T follicular helper cell (primary cell): ENCODE data around the gene ATXN7L1.

Experiments used
- DNase-seq: peaks from one replicate; pipeline ENCODE4 v3.0.0-alpha.2; 2020; ENCODE audit warnings: low read depth

Gene ATXN7L1

DNA sequence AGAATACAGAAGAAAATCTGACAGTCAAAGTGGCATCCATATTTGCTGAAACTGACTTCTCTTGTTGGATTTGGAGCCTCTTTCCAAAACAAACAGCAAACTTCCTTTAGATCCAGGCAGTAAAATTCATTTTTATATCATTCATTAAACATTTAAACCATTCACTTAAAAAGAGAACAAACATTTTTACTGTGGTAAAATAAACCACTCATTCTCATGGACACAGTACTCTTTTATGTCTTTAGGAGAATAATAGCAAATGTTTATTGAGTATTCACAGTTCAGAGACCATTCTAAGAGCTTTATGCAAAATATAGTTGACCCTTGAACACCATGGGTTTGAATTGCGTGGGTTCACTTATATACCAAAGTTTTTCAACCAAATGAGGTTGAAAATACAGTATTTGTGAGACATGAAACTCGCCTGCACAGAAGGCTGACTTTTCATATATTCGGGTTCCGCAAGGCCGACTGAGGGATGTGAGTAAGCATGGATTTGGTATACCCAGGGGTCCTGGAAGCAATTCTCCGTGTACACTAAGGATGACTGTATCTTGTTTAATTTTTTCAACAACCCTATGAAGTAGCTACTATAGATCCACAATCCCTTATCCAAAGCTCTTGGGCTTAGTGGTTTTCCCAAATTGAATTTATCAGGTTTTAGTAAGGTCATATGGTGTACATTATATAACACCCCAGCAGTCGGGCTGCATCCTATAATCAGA, 49.1 kb downstream of the ATXN7L1 start:
- no peak for DNase-seq

DNA sequence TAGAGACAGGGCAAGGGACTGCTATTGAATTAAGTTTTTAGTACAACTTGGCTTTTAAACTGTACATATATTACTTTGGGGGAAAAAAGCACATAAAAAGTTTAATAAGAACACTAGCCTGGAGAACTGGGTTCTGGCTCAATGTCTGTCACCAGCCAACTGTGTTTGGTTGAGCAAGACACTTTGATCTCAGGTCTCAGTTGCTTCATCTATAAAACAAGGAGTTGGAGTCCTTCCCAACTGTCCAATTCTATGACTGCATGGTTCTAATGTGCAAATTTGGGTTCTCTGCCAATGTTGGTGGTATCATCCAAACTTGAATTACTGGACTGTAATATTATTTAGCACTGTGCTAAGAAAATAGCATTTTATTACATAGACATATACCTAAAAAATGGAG, 50.3 kb downstream of the ATXN7L1 start:
- DNase-seq: no peak

DNA sequence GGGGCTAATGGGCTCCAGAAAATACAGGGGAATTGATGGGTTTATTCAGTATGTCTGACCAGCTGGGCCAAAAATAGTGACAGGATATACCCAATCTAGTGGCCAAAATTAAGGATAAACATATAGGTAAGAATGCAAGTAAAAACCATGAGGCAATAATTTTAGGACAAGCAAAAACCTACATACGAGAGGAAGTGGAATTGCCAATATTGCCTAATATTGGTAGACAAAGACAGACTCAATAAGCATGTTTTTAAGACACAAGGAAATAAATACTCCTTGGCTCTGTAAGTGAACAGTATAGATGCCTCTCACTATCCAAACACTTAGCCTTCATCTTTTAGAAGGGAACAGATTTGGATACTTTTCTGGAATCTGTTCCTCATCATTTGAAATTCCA, 51.0 kb downstream of the ATXN7L1 start:
- no peak for DNase-seq

- DNase-seq: no peak
Measured at GRCh38 chr7:105822806-105823205, 53.6 kb downstream of the ATXN7L1 start.

DNA sequence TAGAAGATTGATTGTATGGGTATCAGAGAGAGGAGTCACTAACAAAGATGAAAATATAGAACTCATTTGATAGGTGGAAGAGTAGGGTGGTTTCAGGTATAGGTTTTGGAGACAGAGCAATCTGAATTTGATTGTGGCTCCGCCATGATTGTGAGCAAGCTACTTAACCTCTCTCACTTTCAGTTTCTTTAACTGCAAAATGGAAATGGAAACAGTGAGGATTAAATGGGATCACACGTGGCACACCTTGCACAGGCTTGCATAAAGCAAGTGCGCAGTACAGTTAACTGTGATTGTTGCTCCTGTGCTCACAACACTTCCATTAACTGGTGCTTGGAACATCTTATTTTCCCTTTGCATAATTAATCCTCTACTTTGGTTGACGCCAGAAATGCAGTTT, 54.9 kb downstream of the ATXN7L1 start:
- DNase-seq: no peak

DNA sequence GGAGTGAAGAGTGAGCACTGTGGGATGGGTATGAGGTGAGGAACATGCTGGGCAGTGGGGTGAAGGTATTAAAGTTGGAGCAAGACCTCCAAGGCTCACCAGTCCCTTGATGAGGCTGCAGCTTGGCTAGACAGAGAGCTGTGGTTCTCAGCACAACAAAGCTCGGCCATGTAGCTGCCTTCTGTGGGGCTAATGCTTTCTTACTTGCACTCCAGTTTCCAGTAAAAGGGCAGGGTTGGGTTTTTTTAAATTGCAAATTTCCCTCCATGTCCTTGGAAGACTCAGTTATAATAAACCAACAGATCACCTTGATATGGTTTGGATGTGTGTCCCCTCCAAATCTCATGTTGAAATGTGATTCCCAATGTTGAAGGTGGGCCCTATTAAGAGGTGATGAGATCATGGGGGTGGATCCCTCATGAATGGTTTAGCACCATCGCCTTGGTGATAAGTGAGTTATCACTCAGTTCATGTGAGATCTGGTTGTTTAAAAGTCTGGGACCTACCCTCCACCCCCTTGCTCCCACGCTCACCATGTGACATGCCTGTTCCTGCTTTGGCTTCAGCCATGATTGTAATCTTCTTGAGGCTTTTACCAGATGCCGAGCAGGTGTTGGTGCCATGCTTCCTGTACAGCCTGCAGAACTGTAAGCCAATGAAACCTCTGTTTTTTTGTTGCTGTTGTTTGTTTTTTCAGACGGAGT, 55.9 kb downstream of the ATXN7L1 start:
- no peak for DNase-seq

- no peak for DNase-seq
Measured at GRCh38 chr7:105819559-105819958, 56.8 kb downstream of the ATXN7L1 start.

- no peak for DNase-seq
Measured at GRCh38 chr7:105816954-105817615, 59.3 kb downstream of the ATXN7L1 start.

DNA sequence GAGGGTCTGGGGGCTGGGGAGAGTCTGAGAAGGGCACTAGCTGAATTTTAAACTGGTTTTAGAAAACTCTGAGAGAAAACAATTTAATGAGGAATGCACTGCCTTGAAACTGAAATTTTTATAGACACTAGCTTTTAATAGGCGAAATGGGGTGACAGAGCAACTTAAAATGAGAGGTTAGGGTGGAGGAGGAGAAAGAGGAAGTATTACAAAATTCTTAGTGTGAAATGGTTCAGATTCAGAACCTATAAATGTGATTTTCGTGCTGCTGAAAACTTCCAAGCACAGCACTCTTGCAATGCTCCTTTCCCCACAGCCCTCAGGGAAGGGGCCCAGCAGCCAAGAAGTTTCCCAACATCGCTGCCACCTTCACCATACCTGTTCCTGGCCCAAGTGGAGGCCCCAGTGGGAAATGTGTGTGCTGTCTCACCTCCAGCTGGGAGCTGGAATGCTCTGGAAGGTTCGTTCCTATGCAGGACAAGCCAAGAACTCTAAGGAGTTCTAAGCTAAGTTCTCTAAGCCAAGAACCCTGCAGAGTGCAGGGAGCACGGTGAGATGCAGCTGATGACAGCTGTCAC, 60.0 kb downstream of the ATXN7L1 start:
- DNase-seq: no peak

DNA sequence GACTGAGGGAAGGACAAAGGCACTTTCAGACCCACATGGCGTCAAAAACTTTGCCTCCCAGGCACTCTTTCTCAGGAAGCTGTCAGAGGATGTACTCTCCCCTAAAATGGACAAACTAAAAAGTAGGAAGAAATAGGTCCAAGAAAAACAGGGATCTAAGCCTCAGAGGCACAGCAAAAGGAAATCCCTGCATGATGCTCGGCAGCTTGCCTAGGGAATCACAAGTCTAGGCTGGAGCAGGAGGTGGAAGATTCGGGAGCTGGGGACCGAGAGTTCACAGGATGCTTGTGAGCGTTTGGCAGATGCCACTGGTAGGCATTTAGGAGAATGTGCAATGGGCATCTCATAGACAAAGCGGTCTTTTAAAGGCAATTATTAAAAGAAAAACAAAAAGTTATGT, 60.8 kb downstream of the ATXN7L1 start:
- DNase-seq: no peak

GRCh38 chr7:105814481-105814880, 61.9 kb downstream of the ATXN7L1 start:
- DNase-seq: no peak

- no peak for DNase-seq
Measured at GRCh38 chr7:105811189-105811847, 65.1 kb downstream of the ATXN7L1 start.

GRCh38 chr7:105810556-105810955, 65.8 kb downstream of the ATXN7L1 start:
- DNase-seq: no peak

DNA sequence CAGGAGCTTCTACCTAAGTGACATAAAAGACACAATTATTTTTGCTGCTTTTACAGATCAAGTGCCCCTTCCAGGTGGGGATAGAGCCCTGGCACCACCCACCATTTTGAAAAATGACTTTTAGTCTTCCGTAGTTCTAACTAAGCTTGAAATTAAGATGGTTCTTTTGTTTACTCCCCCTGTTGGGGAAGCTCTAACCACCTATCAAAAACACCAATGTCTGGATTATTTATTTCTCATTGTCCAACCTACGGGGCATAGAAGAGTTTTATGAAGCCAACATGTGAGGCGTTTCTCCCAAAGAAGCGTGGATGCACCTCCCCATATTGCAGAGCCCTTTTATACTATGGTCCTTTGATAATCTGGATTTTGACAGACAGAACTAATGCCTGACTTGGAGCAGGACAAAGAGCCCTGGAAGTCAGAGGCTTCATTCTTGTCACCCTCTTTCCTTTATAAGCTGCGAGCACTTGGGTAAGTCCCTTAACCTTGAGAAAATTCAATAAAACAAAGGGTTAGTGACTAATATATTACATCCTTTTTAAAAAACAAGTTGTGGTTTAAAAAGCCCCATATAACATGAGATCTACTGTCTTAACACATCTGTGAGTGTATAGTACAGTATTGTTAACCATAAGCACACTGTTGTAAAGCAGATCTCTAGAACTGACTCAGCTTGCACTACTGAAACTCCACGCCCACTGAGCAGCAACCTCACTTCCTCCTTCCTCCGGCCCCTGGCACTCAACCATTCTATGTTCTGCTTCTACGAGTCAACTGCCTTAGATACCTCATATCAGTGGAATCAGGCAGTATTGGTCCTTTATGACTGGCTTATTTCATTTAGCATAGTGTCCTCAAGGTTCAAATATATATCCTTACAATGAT, 67.5 kb downstream of the ATXN7L1 start:
- peak; percentile 40 for DNase-seq

DNA sequence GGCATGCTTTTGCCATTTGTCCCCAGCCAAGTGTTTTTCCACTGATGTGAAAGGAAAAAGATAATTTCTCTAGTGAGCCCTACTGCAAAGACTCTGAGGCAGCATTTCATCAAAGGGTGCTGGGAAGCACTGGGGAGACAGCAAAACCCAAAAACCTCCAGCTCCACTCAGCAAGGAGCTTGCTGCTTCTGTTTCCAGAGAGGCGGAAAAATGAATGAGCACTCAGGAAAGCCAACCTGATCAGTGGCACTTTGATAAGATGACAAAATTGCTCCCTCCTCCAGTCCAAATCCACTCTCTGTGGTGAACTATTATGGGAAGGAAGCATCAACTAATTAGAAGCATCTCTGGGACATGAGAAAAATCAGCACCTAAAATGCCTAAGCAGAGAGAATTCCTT, 68.2 kb downstream of the ATXN7L1 start:
- DNase-seq: no peak

DNA sequence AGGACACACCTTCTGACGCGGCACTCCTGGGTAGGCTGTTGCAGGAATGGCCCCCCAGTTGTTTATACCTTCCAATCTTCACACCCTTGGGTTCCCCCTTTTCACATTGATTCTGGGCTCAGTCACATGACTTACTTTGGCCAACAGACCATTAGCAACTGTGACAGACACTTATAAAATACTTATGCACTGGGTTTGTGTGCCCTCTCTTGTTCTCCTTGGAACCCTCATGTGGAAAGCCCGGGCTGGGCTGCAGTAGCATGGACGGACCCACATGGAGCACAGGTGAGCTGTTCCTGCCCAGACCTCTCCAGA, 69.0 kb downstream of the ATXN7L1 start:
- no peak for DNase-seq

GRCh38 chr7:105806592-105807447, 69.6 kb downstream of the ATXN7L1 start:
- DNase-seq: peak; percentile 13

GRCh38 chr7:105805447-105806019, 70.9 kb downstream of the ATXN7L1 start:
- no peak for DNase-seq

DNA sequence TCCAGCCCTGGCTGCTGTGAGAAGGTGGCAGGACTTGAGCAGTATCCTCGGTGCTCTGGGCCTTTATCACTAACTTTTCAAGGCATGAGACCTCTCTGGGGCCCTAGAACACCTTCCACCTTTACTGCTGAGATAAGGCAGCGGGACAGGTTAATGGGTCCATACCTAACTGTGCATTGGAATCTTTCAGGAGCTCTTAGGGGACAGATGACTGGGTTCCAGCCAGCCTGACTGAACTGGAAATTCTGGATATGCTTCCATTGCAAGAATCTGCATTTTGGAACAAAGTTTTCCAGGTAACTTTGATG, 73.0 kb downstream of the ATXN7L1 start:
- no peak for DNase-seq
